Heart right ventricle (tissue), 16 donors: ENCODE measurements around the gene NUDT1. TPM values are rescaled to one million over a fixed set of nuclear protein-coding genes. Genes with fewer than 3 reads are reported as not detected.
"Not testable (repeated sequence)": the region's sequence is repeated elsewhere in the genome, so short reads cannot be mapped to it uniquely, and the experiment has no call there.

Experiments
- ATAC-seq, 8 donors: fragments of 200-7000 bp; cut with Tn5 transposase; one replicate each; pipeline ENCODE4 v1.9.1; 2020; ENCODE audit warnings: mild to moderate bottlenecking in 8 of 8, moderate library complexity in 8 of 8, moderate number of reproducible peaks in 1 of 8
- DNase-seq, 2 donors: peaks; one replicate each; pipeline ENCODE4 v3.0.0-alpha.2; 2020
- H3K27ac ChIP-seq, 10 donors: fragments of 200-600 bp; sonication (generic) in 2 of 10; one replicate each; pipeline versions ENCODE4 v1.5.0 to v1.8.0; 2020 to 2022; ENCODE audit warnings: mild to moderate bottlenecking in 3 of 10
- H3K27me3 ChIP-seq, 7 donors: fragments of 200-600 bp; one replicate each; pipeline ENCODE4 v1.8.0; 2021 to 2022; ENCODE audit warnings: mild to moderate bottlenecking in 2 of 7
- H3K36me3 ChIP-seq, 9 donors: fragments of 200-600 bp; sonication (generic) in 1 of 9; one replicate each; pipeline versions ENCODE4 v1.5.0 to v1.8.0; 2020 to 2022; ENCODE audit warnings: mild to moderate bottlenecking in 2 of 9
- H3K4me1 ChIP-seq, 9 donors: fragments of 200-600 bp; sonication (generic) in 1 of 9; one replicate each; pipeline versions ENCODE4 v1.5.0 to v1.8.0; 2020 to 2022; ENCODE audit warnings: mild to moderate bottlenecking in 4 of 9
- H3K4me3 ChIP-seq, 10 donors: fragments of 200-600 bp; sonication (generic) in 2 of 10; one replicate each; pipeline versions ENCODE4 v1.5.0 to v1.8.0; 2020 to 2022; ENCODE audit warnings: mild to moderate bottlenecking in 7 of 10, moderate library complexity in 2 of 10
- H3K9me3 ChIP-seq, 11 donors: fragments of 200-600 bp in 10 of 11; sonication (generic) in 2 of 11; one replicate each; pipeline versions ENCODE4 v1.5.0 to v1.8.0; 2013 to 2022; ENCODE audit warnings: mild to moderate bottlenecking in 2 of 11, control low read depth in 1 of 11, moderate library complexity in 1 of 11
- WGBS, 2 donors: extraction: QIAGEN DNeasy Blood & Tissue Kit; methylation state at CpG; one replicate each; pipeline ENCODE4 v1.1.7; 2013; ENCODE audit warnings: inconsistent platforms in 1 of 2; 5-methylcytosine and 5-hydroxymethylcytosine counted together
- intact Hi-C, 10 donors: fragments of 100-400 bp; cut with DNase I; formaldehyde crosslinking; loops; one replicate each; pipeline versions ENCODE4 v1.11.1 to v1.14.2; 2022
- polyA plus RNA-seq, 2 donors: library from polyadenylated mRNA; stranded (reverse); fragments of 200-250 nt; gene quantifications; one replicate each; pipeline ENCODE4 v1.2.3, GENCODE V29; 2013
- total RNA-seq, 10 donors: library from RNA; stranded (reverse); fragmentation: NEBNext Ultra II Directional in 3 of 10; extraction: Animal tissue kit (Norgen Biotek cat#: 25700) in 3 of 10; gene quantifications; one replicate each; pipeline versions ENCODE4 v1.2.1 to v1.2.4, GENCODE V29; 2021 to 2023
- TF ChIP-seq, protein P1 (sequence below), 9 donors: fragments of 200-600 bp; sonication (generic) in 2 of 9; IDR thresholded peaks; one replicate each; pipeline versions ENCODE4 v1.5.0 to v1.8.0; 2021 to 2022; ENCODE audit warnings: antibody characterized with exemption in 9 of 9, mild to moderate bottlenecking in 5 of 9, moderate library complexity in 1 of 9
- donor health status: Arrhythmogenic right ventricular cardiomyopathy.
- donor health status: ischemic (EF 13 %, LVEDD 7.1; RV severe dilation, severe dysfunction).
- donor health status: healthy with polysubstance abuse.
- donor health status: DM: no; HTN: yes; CAD: no.
- donor health status: DM: no; HTN: no; CAD: no.
- donor health status: ischemic (EF 25% LVEDD 6.9; RV normal size, moderate dysfunction).
- donor health status: ischemic (EF 25% LVEDD 5.7; RV mildly dilated, moderate dysfunction).
- donor health status: healthy.
- donor health status: DM: yes; HTN: yes; CAD: no.
- donor health status: Ischemic cardiomyopathy.
- donor health status: ischemic (EF 35%, LVEDD 5.7; RV mildly dilated, moderate dysfunction).
- donor health status: nonischemic (EF 11% LVEDD 7.7; RV severe dilation, severe dysfunction).
- donor health status: DM: yes; HTN: yes; CAD: no.
- donor health status: PGD.
- donor health status: ischemic (EF 29% LVEDD 5.4; RV normal size, mild dysfunction).
- donor health status: nonischemic (EF 23%, LVEDD 6.1; RV moderate dilation, normal function).

NUDT1 gene
- total and polyA plus RNA-seq, 12 donors: 7.7 to 35.8 (median 12.8) TPM

- no peak for ATAC-seq
- no peak overlapping the region for H3K27ac ChIP-seq
- WGBS, 2 donors: 74 to 82% methylated on average over 10 of the region's 10 CpGs
- peaks cover 0 to 26% (median 5%) of the 10 kb centered on the region in 9 donors for H3K4me1 ChIP-seq
- intact Hi-C loops: no loop called here
- H3K27me3 ChIP-seq: no peaks in the 10 kb centered on the region
- TF ChIP-seq, protein P1, sequence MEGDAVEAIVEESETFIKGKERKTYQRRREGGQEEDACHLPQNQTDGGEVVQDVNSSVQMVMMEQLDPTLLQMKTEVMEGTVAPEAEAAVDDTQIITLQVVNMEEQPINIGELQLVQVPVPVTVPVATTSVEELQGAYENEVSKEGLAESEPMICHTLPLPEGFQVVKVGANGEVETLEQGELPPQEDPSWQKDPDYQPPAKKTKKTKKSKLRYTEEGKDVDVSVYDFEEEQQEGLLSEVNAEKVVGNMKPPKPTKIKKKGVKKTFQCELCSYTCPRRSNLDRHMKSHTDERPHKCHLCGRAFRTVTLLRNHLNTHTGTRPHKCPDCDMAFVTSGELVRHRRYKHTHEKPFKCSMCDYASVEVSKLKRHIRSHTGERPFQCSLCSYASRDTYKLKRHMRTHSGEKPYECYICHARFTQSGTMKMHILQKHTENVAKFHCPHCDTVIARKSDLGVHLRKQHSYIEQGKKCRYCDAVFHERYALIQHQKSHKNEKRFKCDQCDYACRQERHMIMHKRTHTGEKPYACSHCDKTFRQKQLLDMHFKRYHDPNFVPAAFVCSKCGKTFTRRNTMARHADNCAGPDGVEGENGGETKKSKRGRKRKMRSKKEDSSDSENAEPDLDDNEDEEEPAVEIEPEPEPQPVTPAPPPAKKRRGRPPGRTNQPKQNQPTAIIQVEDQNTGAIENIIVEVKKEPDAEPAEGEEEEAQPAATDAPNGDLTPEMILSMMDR (IDR thresholded peaks at IDR 0.05): no peak
- H3K9me3 ChIP-seq: no peaks in the 10 kb centered on the region
- peaks cover 0 to 60% (median 19%) of the 10 kb centered on the region in 9 donors for H3K36me3 ChIP-seq
- H3K4me3 ChIP-seq: no peak overlapping the region
- DNase-seq: no peak
Measured at GRCh38 chr7:2266911-2267310, 24.9 kb downstream of the NUDT1 start.

- 56 to 59% methylated on average over 12 to 13 of the region's 18 CpGs for WGBS, 2 donors
- DNase-seq, H3K9me3 ChIP-seq, H3K4me3 ChIP-seq, intact Hi-C loops, H3K27me3 ChIP-seq: not testable (repeated sequence)
- Histone ChIP-seq H3K36me3 (peaks cover 0 to 55% (median 8%) of the 10 kb centered on the region in 9 donors), H3K4me1 (peaks cover 0 to 27% (median 5%) of the 10 kb centered on the region in 9 donors), H3K27ac (peak overlapping the region in 4 of 10 donors; percentile 19 to 82 (median 50))
- peak in 2 of 8 donors; percentile 32 to 49 for ATAC-seq
Measured at GRCh38 chr7:2269089-2269990, 27.3 kb downstream of the NUDT1 start.

- H3K27me3 ChIP-seq: no peaks in the 10 kb centered on the region
- ATAC-seq (peak in 1 of 8 donors; percentile 43), DNase-seq (no peak)
- H3K27ac ChIP-seq: peak overlapping the region in 4 of 10 donors; percentile 19 to 82 (median 50)
- H3K4me3 ChIP-seq: no peak overlapping the region
- H3K4me1 ChIP-seq: peaks cover 0 to 27% (median 5%) of the 10 kb centered on the region in 9 donors
- no peaks in the 10 kb centered on the region for H3K9me3 ChIP-seq
- TF ChIP-seq, protein P1 (IDR thresholded peaks at IDR 0.05): no peak
- intact Hi-C loops: no loop called here
- H3K36me3 ChIP-seq: peaks cover 0 to 57% (median 8%) of the 10 kb centered on the region in 9 donors
- WGBS, 2 donors: 91 to 92% methylated on average over 10 of the region's 10 CpGs
Measured at GRCh38 chr7:2269991-2270460, 28.0 kb downstream of the NUDT1 start.

- 76 to 86% methylated on average over 8 of the region's 8 CpGs for WGBS, 2 donors
- H3K4me1 ChIP-seq: peaks cover 0 to 27% (median 5%) of the 10 kb centered on the region in 9 donors
- no peaks in the 10 kb centered on the region for H3K9me3 ChIP-seq
- no peak overlapping the region for H3K4me3 ChIP-seq
- ATAC-seq (no peak), DNase-seq (no peak)
- H3K27ac ChIP-seq: peak overlapping the region in 1 of 10 donors; percentile 82
- peaks cover 0 to 54% (median 8%) of the 10 kb centered on the region in 9 donors for H3K36me3 ChIP-seq
- intact Hi-C loops: no loop called here
- TF ChIP-seq, protein P1 (IDR thresholded peaks at IDR 0.05): no peak
- no peaks in the 10 kb centered on the region for H3K27me3 ChIP-seq
Measured at GRCh38 chr7:2270495-2270894, 28.5 kb downstream of the NUDT1 start.
